Occipital lobe (tissue), 2 donors: ENCODE results near the gene UBE2D2. TPM values are rescaled to one million over a fixed set of nuclear protein-coding genes. Genes with fewer than 3 reads are reported as not detected.
A peak's percentile ranks its signal among the peaks of the same experiment; 100 is the strongest.

Source experiments
- DNase-seq: peaks from one replicate; lab custom pipeline; 2025; lab: John Stamatoyannopoulos, UW
- total RNA-seq: library from RNA; depleted of rRNA; stranded (reverse); fragments of >200 nt; gene quantifications from one replicate; pipeline ENCODE4 v1.2.3, GENCODE V29; 2014

The UBE2D2 gene
- total RNA-seq, 1 donor from 2014 or later: 124 TPM

DNA sequence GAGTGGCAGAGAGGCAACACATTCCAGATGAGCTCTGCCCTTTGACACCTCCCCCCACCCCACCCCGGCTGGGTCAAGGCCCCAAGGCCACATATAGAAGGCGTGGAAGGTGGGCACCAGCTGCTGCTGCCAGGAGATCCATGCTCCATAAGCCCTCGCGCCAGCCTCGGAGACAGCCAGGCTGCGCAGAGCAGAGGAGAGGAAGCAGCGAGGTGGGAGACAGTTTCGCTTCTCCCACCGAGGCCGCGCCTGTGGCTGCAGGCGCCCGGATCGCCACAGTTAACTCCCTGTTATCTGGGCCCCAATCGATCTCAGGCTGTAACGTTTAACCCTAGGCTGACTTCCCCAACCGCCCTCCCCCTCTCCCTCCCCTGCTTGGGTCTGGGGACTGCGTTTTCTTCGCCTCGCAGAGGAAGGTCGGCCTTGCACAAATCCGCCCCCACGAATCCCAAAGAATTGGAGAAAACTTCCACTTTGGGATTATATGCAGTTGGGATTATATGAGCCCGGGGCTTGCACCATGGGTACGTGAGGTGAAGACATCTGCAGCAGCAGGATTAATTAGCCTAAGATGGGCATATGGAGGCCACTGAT, 85.9 kb downstream of the UBE2D2 start:
- no peak for DNase-seq

DNA sequence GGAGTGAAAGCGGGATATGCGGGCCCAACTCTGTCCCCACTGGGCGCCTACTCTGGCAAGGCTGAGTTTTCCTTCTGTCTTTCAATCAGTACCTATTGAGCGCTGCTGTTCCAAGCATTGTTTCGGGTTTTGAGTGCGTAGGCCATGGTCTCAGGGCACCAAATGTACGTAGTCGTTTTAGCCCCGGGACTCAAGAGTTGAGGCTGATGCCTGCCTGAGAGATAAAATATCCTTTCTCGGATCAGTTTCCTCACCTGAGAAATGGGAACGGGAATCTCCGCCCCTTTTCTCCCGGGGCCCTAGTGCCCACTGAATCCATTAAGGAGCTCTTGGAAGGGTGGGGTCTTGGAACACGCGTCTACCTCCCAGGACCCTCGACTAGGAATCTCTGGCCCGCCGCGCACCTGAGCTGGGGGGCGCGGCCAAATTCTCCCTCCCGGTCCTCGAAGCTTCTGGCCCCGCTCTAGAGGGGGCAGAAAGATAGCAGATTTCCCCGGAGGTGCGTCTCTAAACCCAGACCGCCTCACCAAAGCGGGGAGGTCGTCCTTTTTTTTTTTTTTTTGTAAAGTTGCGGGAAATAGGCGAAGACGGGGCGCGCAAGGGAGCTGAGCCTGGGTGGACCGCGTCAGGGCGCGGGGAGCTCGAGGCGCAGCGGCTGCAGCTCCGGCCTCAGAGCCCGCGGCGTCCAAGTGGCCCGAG, 86.5 kb downstream of the UBE2D2 start:
- DNase-seq: no peak

DNA sequence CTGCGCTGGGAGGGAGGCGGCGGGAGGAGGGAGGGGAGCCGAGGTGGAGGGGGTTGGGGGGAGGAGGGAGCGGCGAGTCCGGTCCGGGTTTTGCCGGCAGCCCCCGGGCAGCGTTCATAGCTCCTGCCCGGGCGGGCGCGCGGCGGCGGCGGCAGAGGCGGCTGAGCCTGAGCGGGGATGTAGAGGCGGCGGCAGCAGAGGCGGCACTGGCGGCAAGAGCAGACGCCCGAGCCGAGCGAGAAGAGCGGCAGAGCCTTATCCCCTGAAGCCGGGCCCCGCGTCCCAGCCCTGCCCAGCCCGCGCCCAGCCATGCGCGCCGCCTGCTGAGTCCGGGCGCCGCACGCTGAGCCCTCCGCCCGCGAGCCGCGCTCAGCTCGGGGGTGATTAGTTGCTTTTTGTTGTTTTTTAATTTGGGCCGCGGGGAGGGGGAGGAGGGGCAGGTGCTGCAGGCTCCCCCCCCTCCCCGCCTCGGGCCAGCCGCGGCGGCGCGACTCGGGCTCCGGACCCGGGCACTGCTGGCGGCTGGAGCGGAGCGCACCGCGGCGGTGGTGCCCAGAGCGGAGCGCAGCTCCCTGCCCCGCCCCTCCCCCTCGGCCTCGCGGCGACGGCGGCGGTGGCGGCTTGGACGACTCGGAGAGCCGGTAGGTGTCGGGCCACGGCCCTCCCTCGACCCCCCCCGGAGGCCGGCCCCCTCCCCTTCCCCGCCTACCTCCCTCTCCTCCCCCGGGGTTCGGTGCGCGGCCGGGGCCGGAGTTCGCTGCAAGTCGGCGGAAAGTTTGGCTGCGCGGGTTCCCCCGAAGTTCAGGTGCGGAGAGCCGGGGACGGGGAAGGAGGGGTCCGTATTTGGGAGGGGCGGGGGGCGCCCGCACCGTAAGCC, 87.3 kb downstream of the UBE2D2 start, which contains the start of gene CXXC5:
Gene CXXC5 (plus strand): TSS at position 145 of the 877 bp plus-strand sequence. CDS start 32,175 bp downstream, outside the sequence.
- DNase-seq: peak; percentile 84

DNA sequence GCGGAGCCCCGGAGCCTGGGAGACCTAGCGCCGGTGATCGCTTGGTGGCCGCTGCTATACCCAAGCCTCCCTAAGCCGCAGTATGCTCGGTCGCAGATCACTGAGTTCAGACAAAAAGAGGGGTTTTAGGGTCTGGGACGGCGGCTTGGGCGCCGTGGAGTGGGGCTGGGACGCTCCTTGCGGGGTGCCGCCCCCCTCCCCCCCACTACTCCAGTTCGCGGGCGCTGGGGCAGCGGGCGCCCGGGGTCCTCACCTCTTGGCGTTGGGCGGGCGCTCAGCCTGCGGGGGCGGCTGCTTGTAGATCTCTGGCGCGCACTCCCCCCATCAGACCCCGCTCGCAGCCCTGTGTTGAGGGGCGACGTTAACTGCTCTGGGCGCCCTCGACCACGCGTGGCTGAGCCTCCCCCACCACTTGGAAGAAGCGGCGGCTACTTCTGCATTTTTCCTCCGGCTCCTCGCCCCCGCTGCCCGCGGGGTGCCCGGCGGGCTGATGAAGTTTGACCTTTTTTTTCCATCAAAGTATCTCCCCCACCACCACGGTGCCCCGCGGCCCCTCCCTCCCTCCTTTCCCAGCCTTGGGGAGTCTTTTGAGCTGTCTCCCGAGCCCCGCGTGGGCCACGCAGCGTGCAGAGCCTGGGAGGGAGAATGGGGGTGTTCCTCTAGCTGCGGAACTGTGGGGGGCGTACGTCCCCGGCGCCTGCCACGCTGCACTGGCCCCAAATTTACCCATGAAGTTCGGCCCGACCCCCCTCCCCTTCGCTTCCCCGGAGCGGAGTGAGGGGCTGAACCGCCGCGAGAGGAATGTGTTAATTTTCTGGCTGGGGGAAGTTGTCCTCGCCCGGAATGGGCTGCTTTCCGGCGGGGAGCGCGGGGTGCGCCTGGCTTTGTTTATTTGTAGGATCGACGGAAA, 88.2 kb downstream of the UBE2D2 start:
- DNase-seq: no peak

DNA sequence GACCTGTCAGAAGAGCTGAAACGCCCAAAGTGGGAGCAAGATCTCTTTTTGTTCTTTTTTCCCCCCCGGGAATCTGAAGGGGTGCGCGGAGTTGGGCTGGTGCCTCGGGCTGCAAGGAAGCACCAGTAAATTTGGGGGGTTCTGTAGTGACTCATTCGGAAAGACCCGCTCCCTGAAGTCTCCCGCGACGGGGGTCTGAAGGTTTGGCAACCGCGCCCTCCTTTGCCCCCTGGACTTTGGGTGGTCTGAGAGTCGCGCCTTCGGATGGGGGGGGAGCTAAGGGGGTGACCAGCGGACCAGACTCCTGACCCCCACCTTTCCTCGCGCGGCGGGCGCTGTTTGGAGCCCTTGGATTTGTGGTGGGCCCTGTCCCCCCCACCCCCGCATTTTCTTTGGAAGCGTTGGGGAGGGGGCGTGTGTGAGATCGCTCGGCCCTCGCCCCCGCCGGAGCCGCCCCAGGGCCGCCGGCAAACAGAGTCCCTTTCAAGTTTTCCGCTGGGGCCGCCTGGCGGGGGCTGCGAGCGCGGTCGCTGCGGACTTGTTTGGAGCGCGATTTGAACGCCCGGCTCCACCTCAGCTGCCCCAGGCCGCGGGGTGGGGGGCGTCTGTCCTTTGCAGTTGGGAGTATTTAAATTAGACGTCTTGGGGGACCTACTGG, 89.0 kb downstream of the UBE2D2 start:
- peak; percentile 58 for DNase-seq

DNA sequence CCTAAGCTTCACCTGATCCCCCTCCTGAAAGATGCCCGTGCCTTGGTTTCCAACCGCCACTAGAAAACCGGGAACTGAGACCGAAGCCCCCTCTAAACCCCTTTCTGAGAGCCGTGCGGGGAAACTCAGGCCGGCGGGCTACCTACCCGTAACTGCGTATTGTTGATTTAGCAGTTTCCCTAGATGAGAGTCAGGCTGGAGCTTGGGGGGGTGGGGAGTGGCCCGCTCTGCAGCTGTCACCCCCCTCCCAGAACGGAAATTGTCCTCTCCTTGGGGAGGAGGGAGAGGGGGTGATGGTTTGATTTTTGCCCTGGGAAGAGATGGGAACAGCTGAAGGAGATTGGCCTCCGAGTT, 89.5 kb downstream of the UBE2D2 start:
- no peak for DNase-seq

DNA sequence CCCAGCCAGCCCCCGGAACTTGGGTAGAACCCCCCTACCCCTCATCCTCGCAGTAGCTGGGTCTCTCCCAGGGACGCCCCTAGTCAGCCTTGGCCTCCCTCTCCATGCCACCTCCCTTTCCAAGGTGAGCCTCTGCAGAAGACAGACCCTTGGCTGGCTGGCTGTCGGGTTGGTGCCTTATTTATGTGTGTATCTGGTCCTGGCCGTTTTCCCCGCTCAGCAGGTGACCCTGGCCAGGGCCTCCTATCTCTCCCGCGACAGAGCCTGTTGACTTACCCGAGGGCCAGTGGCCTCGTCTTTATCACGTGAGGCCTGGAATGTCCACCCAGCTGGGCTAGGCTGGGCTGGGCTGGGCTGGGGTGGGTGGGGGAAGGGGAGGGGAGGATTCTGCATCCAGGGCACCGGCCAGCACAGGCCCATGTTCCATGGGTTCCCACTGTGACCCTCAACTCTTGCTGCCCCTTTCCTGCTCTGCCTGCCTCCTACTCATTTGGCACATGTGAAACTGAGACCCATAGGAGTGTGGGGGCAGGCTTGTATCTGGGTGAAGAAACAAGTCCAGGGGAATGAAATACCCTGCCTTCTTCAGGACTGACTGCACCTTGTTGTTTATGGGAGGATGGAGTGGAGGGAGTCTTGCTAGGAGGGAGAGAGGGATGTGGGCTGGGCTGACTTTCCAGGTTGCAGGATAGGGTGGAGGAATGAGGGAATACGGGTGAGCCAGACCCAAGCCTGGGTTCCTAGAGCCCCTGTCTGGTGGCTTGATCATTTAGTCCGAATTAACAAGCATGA, 90.1 kb downstream of the UBE2D2 start:
- peak; percentile 71 for DNase-seq

DNA sequence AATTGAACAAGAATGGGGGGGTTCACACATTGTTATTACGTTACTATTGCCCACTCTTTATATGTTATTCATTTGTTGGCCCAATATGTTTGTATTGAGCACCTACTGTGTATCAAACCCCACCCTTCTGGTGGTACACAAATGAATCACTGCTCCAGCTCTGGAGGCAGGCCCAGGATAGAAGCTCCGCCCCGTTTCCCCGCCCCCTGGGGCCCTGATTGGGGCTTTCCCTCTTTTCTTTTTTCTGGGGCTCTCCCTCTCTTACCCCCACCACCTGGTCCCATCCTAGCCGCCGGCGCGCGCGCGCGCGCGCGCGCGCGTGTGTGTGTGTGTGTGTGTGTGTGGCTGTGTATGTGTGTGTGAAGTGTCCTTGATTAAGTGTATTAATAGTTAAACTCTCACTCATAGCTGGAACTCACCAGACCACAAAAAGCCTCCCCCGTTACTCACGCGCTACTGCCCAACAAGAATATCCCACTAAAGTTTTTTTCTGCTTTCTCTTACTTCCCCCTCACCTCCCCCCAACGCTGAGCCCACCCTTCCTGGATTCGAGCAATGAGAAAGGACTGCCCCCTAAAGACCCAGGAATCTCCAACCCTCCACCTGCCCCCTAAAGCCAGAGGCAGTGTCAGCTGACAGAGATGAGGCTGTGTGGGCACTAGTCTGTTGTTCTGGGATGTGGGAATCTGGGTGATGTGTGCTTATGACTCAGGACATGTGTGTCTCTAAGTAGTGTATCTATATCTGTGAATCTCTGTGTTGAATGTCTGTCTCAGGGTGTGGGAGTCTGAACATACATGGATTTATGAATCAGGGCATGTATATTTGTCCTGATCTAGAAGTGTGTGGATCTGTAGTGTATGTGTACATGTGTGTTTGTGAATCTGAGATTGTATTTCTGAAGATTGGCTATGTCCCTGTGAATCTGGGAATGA, 91.0 kb downstream of the UBE2D2 start:
- DNase-seq: peak; percentile 92

DNA sequence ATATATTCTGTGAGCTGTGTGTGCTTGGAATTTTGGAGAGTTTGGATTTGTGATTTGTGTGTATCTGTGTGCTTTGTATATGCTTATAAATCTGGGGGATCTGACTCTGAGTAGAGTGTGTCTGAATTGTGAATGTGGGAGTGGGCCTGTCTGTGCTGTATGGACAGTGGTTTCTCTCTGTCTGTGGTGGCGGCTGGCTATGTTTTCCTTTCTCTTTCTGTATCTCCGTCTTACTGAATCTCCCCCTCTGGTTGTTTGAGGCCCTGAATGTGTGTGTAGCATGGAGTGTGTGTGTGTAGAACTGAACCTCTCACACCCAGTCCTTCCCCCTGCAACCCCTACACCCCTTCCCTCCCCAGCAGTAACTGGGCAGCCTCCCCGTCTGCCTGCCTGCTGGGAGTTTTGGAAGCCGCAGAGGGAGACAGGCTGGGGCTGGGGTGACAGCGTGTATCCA, 91.7 kb downstream of the UBE2D2 start:
- no peak for DNase-seq

DNA sequence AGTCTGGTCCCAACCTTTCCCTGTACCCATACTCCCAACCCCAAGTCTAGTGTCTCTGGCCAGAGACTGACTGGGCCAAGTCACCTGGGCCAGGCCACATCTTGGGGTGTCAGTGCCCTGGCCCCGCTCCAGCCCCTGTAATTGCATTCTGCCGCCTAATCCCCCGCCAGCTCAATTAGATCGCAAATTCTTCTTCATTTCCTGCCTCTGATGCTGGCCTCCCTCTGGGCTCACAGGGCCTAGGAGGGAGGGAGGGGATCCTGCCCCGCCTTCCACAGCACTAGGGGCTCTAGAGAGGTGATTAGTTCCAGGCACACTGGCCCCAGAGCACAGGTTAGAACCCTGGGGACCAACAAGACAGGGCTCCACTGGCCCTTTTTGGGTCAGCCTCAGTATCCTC, 92.5 kb downstream of the UBE2D2 start:
- DNase-seq: no peak

DNA sequence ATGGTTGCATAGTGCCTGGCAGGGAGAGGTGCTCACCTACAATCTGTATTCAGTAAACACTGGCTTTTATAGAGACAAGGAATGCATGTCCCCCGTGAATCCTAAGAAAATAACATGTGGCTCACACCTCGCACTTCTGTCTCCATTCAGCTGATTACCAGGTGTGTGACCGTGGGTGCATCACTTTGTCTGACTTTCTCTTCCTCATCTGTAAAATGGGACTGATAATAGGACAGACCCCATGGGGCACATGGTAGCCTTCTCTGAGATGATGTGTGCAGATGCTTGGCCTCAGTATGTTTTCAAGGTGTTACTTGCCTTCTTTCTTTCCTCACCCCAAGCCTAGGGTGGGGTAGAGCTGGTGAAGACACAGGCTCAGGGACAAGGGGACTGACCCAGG, 93.3 kb downstream of the UBE2D2 start:
- no peak for DNase-seq

DNA sequence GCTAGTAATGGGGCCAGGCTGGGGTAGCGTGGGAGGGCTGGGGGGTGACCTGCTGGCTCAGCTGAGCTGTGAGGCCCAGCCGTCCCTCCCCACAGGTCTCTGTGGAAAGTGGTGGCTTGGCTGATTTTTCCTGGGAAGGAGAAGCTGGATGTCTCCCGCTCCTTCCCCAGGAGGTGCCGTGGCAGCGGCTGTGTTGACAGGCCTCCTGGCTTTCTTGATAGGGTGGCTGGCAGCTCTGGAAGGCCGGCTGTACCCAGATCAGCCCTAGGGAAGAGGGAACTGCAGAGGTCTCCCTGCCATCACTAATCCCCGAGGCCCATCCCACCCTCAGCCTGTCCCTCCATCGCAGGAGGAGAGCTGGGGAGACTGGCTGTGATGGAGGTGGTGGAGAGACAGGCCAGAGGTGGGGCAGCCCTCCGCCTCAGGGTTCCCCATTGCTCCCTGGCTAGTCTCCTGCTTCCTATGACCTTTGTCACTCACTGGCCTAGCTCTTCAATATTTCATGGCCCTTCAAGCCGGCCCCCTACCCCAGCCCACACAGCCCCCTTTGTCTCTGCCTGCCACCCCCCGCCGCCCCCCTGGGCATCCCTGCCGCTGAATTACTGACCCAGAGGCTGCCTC, 93.8 kb downstream of the UBE2D2 start:
- no peak for DNase-seq

DNA sequence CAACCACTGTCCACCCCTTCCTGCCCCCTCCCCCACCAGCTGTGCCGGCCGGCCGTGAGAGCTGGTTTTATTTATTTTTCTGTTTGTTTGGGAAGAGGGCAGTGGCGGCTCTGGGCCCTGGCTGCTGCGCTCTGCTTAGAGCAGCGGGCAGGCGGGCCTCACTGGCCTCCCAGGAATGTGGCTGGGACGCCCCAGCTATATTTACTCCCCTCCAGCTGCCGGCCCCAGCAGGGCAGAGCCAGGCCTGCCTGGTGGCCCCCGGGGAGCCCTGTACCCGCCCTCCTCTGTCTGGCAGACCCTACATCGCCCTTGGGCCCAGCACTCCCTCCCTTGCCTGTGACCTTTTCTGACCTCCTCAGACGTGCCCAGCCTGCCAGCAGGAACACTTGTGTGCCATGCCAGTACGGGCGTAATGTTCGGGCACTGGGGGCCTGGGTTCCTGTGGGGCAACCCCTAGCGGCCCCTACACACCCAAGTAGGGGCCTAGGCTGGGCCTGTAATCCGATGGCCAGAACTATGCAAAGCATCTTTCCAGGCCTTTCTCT, 94.7 kb downstream of the UBE2D2 start:
- no peak for DNase-seq

DNA sequence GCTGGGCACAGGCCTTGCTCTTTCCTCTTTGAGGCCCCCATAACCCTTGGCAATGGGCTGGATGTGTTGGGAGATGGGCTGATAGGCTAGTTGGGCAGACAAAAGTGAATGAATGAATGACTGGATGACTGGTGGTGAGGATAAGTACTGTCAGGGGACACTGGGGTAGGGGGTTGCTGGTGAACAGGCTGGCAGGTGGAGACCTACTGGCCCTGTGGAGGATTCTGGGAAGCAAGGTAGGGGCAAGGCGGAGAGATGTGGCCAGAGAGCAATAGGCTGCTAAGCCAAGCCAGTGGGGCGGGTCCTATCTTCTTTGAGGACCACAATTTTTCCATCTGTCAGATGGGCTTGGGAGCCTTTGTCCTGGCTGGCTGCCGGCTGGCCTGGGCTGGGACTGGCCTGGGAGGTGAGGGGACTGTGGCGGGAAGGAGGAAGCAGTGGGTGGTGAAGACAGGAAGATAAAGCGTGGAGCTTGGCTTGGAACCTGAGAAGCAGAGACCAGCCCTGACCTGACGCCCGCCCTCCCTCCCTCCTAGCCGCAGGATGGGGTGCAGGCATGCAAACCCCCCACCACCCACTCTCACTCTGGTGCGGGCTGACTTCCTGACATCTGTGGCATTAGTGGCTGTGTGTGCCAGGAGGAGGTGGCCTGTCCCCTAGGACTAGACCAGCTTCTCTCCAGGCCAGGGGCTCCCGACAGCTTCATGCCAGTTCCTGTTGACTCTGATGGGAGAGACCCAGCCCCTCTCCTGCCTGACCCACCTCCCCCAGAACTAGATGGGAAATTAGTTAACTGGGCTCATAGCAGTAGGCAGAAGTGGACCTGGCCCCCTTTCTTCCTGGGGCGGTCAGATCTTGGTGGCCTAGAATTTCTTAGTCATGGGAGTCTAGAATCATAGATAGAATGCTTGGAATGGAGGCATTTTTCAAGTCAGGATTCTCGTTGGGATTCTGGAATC, 96.5 kb downstream of the UBE2D2 start:
- DNase-seq: no peak

DNA sequence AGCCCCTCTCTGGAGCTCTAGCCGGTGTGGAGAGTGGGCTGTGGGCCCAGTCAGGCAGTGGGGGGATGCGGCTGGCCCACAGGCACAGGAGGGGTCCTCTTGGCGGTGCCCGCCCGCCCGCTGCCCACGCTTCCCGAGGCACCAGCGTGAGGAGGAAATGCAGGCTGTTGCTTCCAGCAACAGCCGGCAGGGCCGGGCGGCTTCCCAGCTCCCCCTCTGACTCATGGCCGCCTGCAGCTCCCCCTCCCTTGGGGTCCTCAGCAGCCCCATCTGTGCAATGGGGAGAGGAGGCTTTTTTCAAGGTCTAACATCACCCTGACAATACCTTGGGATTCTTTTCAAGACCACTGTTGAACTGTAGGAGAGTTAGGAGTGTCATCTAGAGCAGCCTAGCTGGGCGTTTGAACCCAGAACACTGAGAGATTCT, 97.4 kb downstream of the UBE2D2 start:
- DNase-seq: no peak

DNA sequence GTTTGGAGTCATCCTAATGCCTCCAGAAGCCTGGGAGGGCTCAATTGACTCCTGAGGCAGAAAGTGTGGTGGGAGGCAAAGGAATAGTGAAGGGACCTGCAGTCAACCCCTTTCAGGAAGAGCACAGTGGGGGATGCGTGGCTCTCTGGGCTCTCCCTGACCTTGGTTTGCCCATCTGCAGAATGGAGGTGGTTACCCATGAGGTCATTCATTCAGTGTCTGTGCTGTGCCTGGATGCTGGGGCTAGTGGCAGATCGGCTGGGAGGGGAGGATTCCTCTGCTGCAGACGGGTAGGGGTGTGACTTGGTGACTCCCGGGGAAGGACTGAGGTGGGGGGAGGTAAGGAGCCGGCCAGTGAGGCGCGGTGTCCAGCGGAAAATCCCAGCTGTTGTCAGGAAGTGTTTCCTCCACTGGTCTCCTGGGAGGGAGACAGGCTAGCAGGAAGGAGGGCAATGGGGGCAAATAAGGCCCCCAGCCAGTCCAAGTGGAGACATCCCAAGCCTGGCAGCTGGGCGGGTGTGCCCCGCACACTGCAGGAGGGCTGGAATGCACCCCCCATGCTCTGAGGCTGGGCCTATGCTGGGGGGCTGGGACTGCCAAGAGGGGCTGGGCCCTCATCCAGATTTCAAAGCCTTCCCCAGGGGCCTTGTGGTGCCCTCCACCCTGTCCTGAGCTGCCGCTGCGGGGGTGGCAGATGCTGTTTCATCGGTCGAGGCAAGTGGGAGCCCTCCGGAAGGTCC, 98.0 kb downstream of the UBE2D2 start:
- DNase-seq: no peak
